Immature natural killer cell (primary cell): Measurements from ENCODE around the gene ZNF362. TPM values are rescaled to one million over a fixed set of nuclear protein-coding genes. Genes with fewer than 3 reads are reported as not detected.

Source experiments
- DNase-seq, 3 donors: peaks; one replicate each; pipeline ENCODE4 v3.0.0; 2022; ENCODE audit warnings: mixed read lengths in 1 of 3
- H3K27ac Mint-ChIP-seq, 6 donors: one replicate each; pipeline ENCODE4 v1.8.0; 2020; ENCODE audit warnings: mixed read lengths in 6 of 6, mild to moderate bottlenecking in 5 of 6, inconsistent platforms in 4 of 6, moderate library complexity in 3 of 6
- H3K27me3 Mint-ChIP-seq, 3 donors: one replicate each; pipeline ENCODE4 v1.8.0; 2020 to 2021; ENCODE audit warnings: low read depth in 3 of 3, mild to moderate bottlenecking in 3 of 3, mixed read lengths in 3 of 3, moderate library complexity in 3 of 3, inconsistent platforms in 1 of 3
- H3K36me3 Mint-ChIP-seq, 3 donors: one replicate each; pipeline ENCODE4 v1.8.0; 2020; ENCODE audit warnings: mixed read lengths in 3 of 3, inconsistent platforms in 2 of 3, mild to moderate bottlenecking in 2 of 3
- H3K4me1 Mint-ChIP-seq, 2 donors: one replicate each; pipeline ENCODE4 v1.8.0; 2020; ENCODE audit warnings: inconsistent platforms in 2 of 2, mild to moderate bottlenecking in 2 of 2, mixed read lengths in 2 of 2, moderate library complexity in 1 of 2
- H3K4me3 Mint-ChIP-seq, 5 donors: one replicate each; pipeline ENCODE4 v1.8.0; 2020; ENCODE audit warnings: mild to moderate bottlenecking in 5 of 5, mixed read lengths in 5 of 5, inconsistent platforms in 3 of 5, moderate library complexity in 3 of 5
- H3K9me3 Mint-ChIP-seq, 6 donors: one replicate each; pipeline ENCODE4 v1.8.0; 2020; ENCODE audit warnings: mild to moderate bottlenecking in 6 of 6, mixed read lengths in 6 of 6, inconsistent platforms in 4 of 6, moderate library complexity in 3 of 6
- polyA plus RNA-seq, 3 donors: library from polyadenylated mRNA; unstranded; fragments of 300-500 nt; fragmentation: Illumina TruSeq; gene quantifications; one replicate each; pipeline ENCODE4 v1.2.3, GENCODE V29; 2021

ZNF362 gene
- polyA plus RNA-seq, 3 donors from 2014 or later = 5.5 to 37.9 (median 16.2) TPM

DNA sequence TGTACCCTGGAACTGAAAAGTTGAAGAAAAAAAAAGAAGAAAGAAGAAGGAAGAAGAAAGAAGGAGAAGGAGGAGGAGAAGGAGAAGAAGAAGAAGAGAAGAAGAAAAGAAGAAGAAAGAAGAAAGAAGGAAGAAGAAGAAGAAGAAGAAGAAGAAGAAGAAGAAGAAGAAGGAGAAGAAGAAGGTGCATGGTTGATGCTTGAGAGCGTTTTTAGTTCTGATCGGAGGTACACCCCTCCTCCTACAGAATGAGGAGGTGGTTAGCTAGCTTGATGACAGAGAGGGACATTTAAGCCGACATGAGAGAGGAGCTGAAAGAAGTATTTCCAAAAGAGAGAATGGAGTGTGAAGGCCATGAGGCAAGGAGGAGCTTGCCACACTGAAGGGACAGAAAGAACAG, 5.6 kb upstream of the ZNF362 start:
- Mint-ChIP-seq H3K4me3 (no peak overlapping the region), H3K36me3 (no peaks in the 10 kb centered on the region), H3K9me3 (no peaks in the 10 kb centered on the region), H3K27me3 (peaks cover 3 to 8% (median 5%) of the 10 kb centered on the region in 3 donors), H3K4me1 (peaks cover 8 to 9% of the 10 kb centered on the region in 2 donors), H3K27ac (peak overlapping the region in 1 of 6 donors; percentile 56)
- DNase-seq = no peak

DNA sequence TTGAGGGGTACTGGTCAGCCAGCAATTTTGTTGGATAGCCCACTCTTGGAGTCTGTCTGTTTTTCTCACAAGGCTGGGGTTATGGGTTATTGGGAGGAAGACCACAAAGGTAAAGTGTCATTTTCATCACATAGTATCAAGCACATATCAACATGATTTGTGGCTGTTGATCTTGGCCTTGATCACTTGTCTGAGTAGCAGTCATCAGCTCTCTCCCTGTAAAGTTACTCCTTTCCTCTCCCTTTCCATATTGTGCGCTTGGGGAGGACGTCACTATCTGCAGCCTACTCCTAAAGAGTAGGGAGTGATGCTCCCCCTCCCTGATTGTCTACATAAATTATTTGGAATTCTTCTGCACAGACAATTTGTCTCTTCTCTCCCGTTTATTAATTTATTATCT, 1.8 kb upstream of the ZNF362 start:
- DNase-seq = no peak
- peak overlapping the region in 4 of 6 donors; percentile 22 to 77 (median 34) for H3K27ac Mint-ChIP-seq
- H3K4me3 Mint-ChIP-seq = peak overlapping the region in 4 of 5 donors; percentile 25 to 82 (median 80)
- H3K4me1 Mint-ChIP-seq = peaks cover 30 to 37% of the 10 kb centered on the region in 2 donors
- peaks cover 0 to 4% (median 0%) of the 10 kb centered on the region in 3 donors for H3K36me3 Mint-ChIP-seq
- H3K27me3 Mint-ChIP-seq = peaks cover 0 to 11% (median 7%) of the 10 kb centered on the region in 3 donors
- H3K9me3 Mint-ChIP-seq = no peaks in the 10 kb centered on the region

DNA sequence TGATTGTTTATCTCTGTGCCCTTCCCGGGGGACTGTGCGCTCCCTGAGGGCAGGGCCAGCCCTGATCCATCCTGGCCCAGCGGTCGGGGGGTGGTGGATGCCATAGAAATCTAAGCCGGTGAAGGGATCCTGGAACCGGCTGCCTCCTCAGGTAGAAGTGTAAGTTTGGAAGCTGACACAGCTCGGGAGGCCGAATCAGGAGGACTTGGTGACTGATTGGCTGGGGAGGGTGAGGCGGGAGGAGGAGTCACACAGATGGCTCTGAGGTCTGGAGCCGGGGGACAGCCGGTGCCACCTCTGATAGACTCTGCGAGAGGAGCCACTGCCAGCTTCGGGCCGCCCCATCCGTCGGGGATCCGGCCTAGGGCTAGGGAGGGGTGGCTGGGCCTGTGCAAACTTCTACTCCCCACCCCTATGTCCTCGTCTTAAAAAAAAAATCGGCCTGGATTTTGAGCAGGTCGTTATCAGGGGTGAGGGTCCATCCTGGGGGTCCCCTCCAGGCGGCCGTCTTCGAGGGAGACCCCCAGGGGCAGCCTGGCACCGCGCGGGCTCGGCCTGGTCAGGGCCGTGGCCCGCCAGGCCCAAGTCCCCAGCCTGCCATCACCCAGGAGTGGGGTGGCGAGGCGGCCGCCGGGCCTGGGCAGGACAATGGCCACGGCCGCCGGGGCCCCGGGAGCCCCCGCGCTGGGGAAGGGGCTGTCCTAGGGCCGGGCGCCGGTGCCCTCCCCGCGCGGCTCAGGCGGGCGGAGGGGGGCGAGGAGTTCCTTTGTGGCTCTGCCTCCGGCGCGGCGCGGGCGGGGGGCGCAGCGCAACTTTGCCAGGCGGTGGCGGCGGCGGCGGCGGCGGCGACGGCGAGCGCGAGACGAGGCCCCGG, 708 bp upstream of the ZNF362 start:
- DNase-seq = peak; percentile 48 to 51 (median 50)
- H3K27me3 Mint-ChIP-seq = peaks cover 0 to 7% (median 5%) of the 10 kb centered on the region in 3 donors
- peak overlapping the region; percentile 65 to 82 (median 78) for H3K4me3 Mint-ChIP-seq
- H3K4me1 Mint-ChIP-seq = peaks cover 38 to 48% of the 10 kb centered on the region in 2 donors
- peak overlapping the region; percentile 65 to 82 (median 72) for H3K27ac Mint-ChIP-seq
- H3K36me3 Mint-ChIP-seq = peaks cover 0 to 4% (median 0%) of the 10 kb centered on the region in 3 donors
- no peaks in the 10 kb centered on the region for H3K9me3 Mint-ChIP-seq

DNA sequence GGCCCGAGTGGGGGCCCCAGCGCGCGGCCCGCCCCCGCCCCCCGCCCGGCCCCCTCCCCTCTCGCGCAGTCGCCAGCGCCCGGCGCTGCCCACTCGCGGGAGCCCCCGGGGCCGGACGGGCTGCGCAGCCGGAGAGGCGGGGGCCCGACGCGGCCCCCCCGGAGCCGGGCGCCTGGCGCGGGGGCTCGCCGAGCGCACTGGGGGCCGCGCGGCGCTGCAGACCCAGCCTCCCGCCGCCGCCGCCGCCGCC, 146 bp upstream of the ZNF362 start:
- no peak for DNase-seq
- H3K4me3 Mint-ChIP-seq = peak overlapping the region in 2 of 5 donors; percentile 60 to 65
- H3K4me1 Mint-ChIP-seq = peaks cover 42 to 53% of the 10 kb centered on the region in 2 donors
- H3K9me3 Mint-ChIP-seq = no peaks in the 10 kb centered on the region
- peaks cover 0 to 4% (median 0%) of the 10 kb centered on the region in 3 donors for H3K36me3 Mint-ChIP-seq
- no peak overlapping the region for H3K27ac Mint-ChIP-seq
- peaks cover 0 to 7% (median 5%) of the 10 kb centered on the region in 3 donors for H3K27me3 Mint-ChIP-seq

DNA sequence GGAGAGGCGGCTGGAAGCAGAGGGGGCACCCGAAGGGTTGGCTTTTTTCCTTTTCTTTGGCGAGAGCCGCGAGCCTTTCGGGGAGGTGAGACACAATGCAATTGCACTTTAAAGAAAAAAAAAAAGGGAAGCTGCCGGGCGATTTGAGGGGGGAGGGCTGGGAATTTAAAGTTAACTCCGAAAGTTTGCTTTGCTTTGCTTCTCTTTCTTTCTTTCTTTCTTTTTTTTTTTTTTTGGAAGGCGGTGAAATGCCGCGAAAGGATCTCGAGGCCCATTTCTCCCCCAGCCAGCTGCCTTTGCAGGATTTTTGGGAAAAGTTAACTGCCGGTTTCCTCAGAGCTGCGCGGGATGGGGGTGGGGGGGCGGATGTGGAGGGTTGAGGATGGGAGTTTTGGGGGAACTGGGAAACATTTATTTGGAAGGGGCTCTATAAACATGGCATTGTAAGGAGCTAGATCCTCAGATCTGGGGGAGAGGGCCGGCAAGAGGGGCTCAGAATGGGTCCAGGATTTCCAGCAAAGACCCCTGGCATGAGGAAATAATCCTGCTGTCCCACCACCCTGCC, 997 bp downstream of the ZNF362 start:
- Mint-ChIP-seq H3K27ac (peak overlapping the region; percentile 88 to 98 (median 95)), H3K4me3 (peak overlapping the region; percentile 96 to 100 (median 99)), H3K36me3 (peaks cover 0 to 4% (median 0%) of the 10 kb centered on the region in 3 donors), H3K9me3 (no peaks in the 10 kb centered on the region), H3K4me1 (peaks cover 49 to 63% of the 10 kb centered on the region in 2 donors), H3K27me3 (peaks cover 0 to 7% (median 3%) of the 10 kb centered on the region in 3 donors)
- DNase-seq = no peak

GRCh38 chr1:33257772-33258712, 1.8 kb downstream of the ZNF362 start:
- H3K4me1 Mint-ChIP-seq = peaks cover 52 to 63% of the 10 kb centered on the region in 2 donors
- H3K9me3 Mint-ChIP-seq = no peaks in the 10 kb centered on the region
- H3K27ac Mint-ChIP-seq = peak overlapping the region; percentile 26 to 96 (median 54)
- no peak for DNase-seq
- peaks cover 0 to 4% (median 0%) of the 10 kb centered on the region in 3 donors for H3K36me3 Mint-ChIP-seq
- peak overlapping the region; percentile 96 to 100 (median 99) for H3K4me3 Mint-ChIP-seq
- peaks cover 0 to 7% (median 3%) of the 10 kb centered on the region in 3 donors for H3K27me3 Mint-ChIP-seq

DNA sequence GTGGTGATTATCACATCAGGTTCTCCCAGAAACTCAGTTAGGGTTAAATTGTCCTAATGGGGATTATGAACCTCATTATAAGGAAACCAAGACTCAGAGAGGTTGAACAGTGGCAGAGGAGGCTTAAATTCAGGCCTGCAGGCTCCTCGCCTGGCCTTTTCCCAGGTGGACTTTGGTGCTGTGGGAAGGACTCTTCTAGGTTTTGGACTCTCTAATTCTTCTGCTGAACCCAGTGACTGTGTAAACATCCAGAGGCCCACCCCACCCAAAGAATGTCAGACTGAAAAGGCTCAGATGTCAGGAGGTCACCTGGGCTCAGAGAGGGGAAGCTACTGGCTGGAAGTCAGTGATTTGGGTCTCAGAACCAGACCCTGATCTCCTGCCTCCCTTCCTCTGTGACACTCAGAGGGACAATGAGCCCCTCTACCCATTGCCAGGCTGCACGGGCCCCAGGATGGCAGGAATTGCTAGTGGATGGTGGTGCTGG, 2.5 kb downstream of the ZNF362 start:
- H3K36me3 Mint-ChIP-seq = peaks cover 0 to 4% (median 0%) of the 10 kb centered on the region in 3 donors
- DNase-seq = no peak
- H3K27ac Mint-ChIP-seq = peak overlapping the region in 3 of 6 donors; percentile 4 to 64 (median 56)
- H3K9me3 Mint-ChIP-seq = no peaks in the 10 kb centered on the region
- H3K4me1 Mint-ChIP-seq = peaks cover 54 to 63% of the 10 kb centered on the region in 2 donors
- H3K27me3 Mint-ChIP-seq = peaks cover 0 to 7% (median 3%) of the 10 kb centered on the region in 3 donors
- H3K4me3 Mint-ChIP-seq = peak overlapping the region in 3 of 5 donors; percentile 47 to 100 (median 99)

GRCh38 chr1:33259879-33260278, 3.6 kb downstream of the ZNF362 start:
- Mint-ChIP-seq H3K27ac (peak overlapping the region in 2 of 6 donors; percentile 56 to 68), H3K27me3 (peaks cover 0 to 7% (median 3%) of the 10 kb centered on the region in 3 donors), H3K9me3 (no peaks in the 10 kb centered on the region), H3K4me1 (peaks cover 50 to 62% of the 10 kb centered on the region in 2 donors), H3K36me3 (peaks cover 0 to 4% (median 0%) of the 10 kb centered on the region in 3 donors), H3K4me3 (peak overlapping the region in 2 of 5 donors; percentile 29 to 30)
- DNase-seq = no peak

DNA sequence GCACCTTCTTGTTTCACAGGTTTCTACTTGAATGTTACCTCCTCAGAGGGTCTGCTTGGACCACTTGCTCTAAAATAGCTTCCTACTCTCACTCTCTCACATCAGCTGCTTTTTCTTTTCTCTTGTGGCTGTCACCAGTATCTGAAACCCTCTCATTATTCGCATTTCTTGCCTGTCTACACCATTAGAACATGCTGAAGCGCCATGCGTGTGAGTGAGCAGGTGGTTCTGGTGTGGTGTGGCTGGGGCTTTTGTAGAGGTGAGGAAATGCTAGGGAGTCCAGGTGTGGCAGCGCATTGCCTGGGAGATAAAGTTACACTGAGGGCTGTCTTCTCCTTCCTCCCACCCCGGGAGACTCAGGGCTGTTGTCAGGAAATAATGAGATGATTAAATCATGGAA, 4.1 kb downstream of the ZNF362 start:
- peak overlapping the region in 2 of 5 donors; percentile 29 to 30 for H3K4me3 Mint-ChIP-seq
- H3K9me3 Mint-ChIP-seq = no peaks in the 10 kb centered on the region
- H3K4me1 Mint-ChIP-seq = peaks cover 46 to 56% of the 10 kb centered on the region in 2 donors
- peaks cover 0 to 4% (median 0%) of the 10 kb centered on the region in 3 donors for H3K36me3 Mint-ChIP-seq
- H3K27ac Mint-ChIP-seq = peak overlapping the region in 4 of 6 donors; percentile 26 to 68 (median 42)
- no peak for DNase-seq
- H3K27me3 Mint-ChIP-seq = peaks cover 0 to 7% (median 3%) of the 10 kb centered on the region in 3 donors

- peaks cover 0 to 4% (median 0%) of the 10 kb centered on the region in 3 donors for H3K36me3 Mint-ChIP-seq
- H3K9me3 Mint-ChIP-seq = no peaks in the 10 kb centered on the region
- H3K27ac Mint-ChIP-seq = peak overlapping the region in 5 of 6 donors; percentile 18 to 69 (median 48)
- H3K4me1 Mint-ChIP-seq = peaks cover 45 to 55% of the 10 kb centered on the region in 2 donors
- DNase-seq = no peak
- H3K4me3 Mint-ChIP-seq = peak overlapping the region in 1 of 5 donors; percentile 5
- H3K27me3 Mint-ChIP-seq = peaks cover 0 to 5% (median 3%) of the 10 kb centered on the region in 3 donors
Observed at GRCh38 chr1:33261344-33261743, 5.1 kb downstream of the ZNF362 start.

GRCh38 chr1:33263890-33264504, 7.7 kb downstream of the ZNF362 start:
- H3K36me3 Mint-ChIP-seq = peaks cover 0 to 3% (median 0%) of the 10 kb centered on the region in 3 donors
- no peak overlapping the region for H3K4me3 Mint-ChIP-seq
- no peaks in the 10 kb centered on the region for H3K9me3 Mint-ChIP-seq
- peak overlapping the region in 2 of 6 donors; percentile 24 to 35 for H3K27ac Mint-ChIP-seq
- no peaks in the 10 kb centered on the region for H3K27me3 Mint-ChIP-seq
- DNase-seq = no peak
- peaks cover 33 to 51% of the 10 kb centered on the region in 2 donors for H3K4me1 Mint-ChIP-seq

- peaks cover 0 to 6% (median 3%) of the 10 kb centered on the region in 3 donors for H3K36me3 Mint-ChIP-seq
- no peak overlapping the region for H3K4me3 Mint-ChIP-seq
- no peaks in the 10 kb centered on the region for H3K9me3 Mint-ChIP-seq
- H3K4me1 Mint-ChIP-seq = peaks cover 25 to 48% of the 10 kb centered on the region in 2 donors
- no peaks in the 10 kb centered on the region for H3K27me3 Mint-ChIP-seq
- no peak for DNase-seq
- H3K27ac Mint-ChIP-seq = peak overlapping the region in 3 of 6 donors; percentile 13 to 67 (median 29)
Observed at GRCh38 chr1:33265780-33266605, 9.7 kb downstream of the ZNF362 start.
